Ovary (tissue), 9 donors: Measurements from ENCODE around the gene TBXA2R. TPM values are rescaled to one million over a fixed set of nuclear protein-coding genes. Genes with fewer than 3 reads are reported as not detected.

Source experiments
- DNase-seq, 5 donors: peaks; one replicate each; pipeline ENCODE4 v3.0.0-alpha.2; 2019 to 2020
- H3K27ac ChIP-seq, 2 donors: fragments of 200-600 bp; one replicate each; pipeline versions ENCODE4 v1.5.1 to v1.8.0; 2019 to 2022
- H3K27me3 ChIP-seq: fragments of 200-600 bp; one replicate; pipeline ENCODE4 v1.8.0; 2022
- H3K36me3 ChIP-seq: fragments of 200-600 bp; sonication (generic); one replicate; pipeline ENCODE4 v1.5.1; 2019
- H3K4me1 ChIP-seq: one replicate; pipeline ENCODE4 v1.8.1; 2013; ENCODE audit warnings: mild to moderate bottlenecking, moderate library complexity; ENCODE audit not compliant: insufficient read depth
- H3K4me3 ChIP-seq: fragments of 200-600 bp; sonication (generic); one replicate; pipeline ENCODE4 v1.5.1; 2017
- H3K9me3 ChIP-seq, 2 donors: fragments of 200-600 bp in 1 of 2; sonication (generic) in 1 of 2; one replicate each; pipeline versions ENCODE4 v1.5.1 to v1.8.1; 2013 to 2019; ENCODE audit warnings: mild to moderate bottlenecking in 1 of 2, moderate library complexity in 1 of 2
- EP300 ChIP-seq: sonication (generic); formaldehyde crosslinking; IDR thresholded peaks from one replicate; pipeline ENCODE4 v1.6.1; 2017; ENCODE audit warnings: antibody characterized with exemption
- POLR2A ChIP-seq: fragments of 450-650 bp; IDR thresholded peaks from one replicate; pipeline ENCODE4 v1.6.1; 2017; ENCODE audit warnings: antibody characterized with exemption, mild to moderate bottlenecking, moderate library complexity
- WGBS, 3 donors: extraction: QIAGEN DNeasy Blood & Tissue Kit in 1 of 3; methylation state at CpG; one replicate each; pipeline versions ENCODE4 v1.1.5 to v1.1.7; 2013 to 2017; 5-methylcytosine and 5-hydroxymethylcytosine counted together
- intact Hi-C, 4 donors: fragments of 100-400 bp; cut with DNase I; formaldehyde crosslinking; loops; one replicate each; pipeline versions ENCODE4 v1.11.0 to v1.15.1; 2022 to 2023
- polyA plus RNA-seq, 2 donors: library from polyadenylated mRNA; stranded (reverse); fragments of 200-250 nt in 1 of 2; fragments of 350-450 nt in 1 of 2; fragmentation: Illumina TruSeq in 1 of 2; extraction: RNeasy Lipid Tissue Mini Kit (QIAGEN cat#74804) in 1 of 2; gene quantifications; one replicate each; pipeline ENCODE4 v1.2.3, GENCODE V29; 2013 to 2014
- total RNA-seq, 7 donors: library from RNA; depleted of rRNA in 2 of 7; stranded (reverse); fragments of >200 nt in 2 of 7; fragmentation: NEBNext Ultra II Directional in 3 of 7; extraction: Animal tissue kit (Norgen Biotek cat#: 25700) in 3 of 7; gene quantifications; one replicate each; pipeline versions ENCODE4 v1.1.0 to v1.2.4, GENCODE V29; 2016 to 2023
- TF ChIP-seq, protein P1 (sequence below), 3 donors: fragments of 450-650 bp in 2 of 3; fragments of 200-600 bp in 1 of 3; IDR thresholded peaks; one replicate each; pipeline versions ENCODE4 v1.5.1 to v1.8.0; 2016 to 2022; ENCODE audit warnings: antibody characterized with exemption in 3 of 3, mild to moderate bottlenecking in 1 of 3
- donor health status: DM: no; HTN: no; CAD: no; lungs with moderate emphysema.
- donor health status: DM: no; HTN: no; CAD: no.
- donor health status: Bipolar disorder and iron deficiency.
- donor health status: DM: yes; HTN: yes; CAD: no.
- donor health status: DM: no; HTN: no; CAD: no.
- donor health status: DM: yes; HTN: yes; CAD: no.

The TBXA2R gene
- total and polyA plus RNA-seq, 9 donors, result 1.1 to 3.7 (median 1.5) TPM

- Histone ChIP-seq H3K36me3 (no peaks in the 10 kb centered on the region), H3K4me1 (peaks cover 1% of the 10 kb centered on the region), H3K4me3 (no peak overlapping the region), H3K9me3 (no peaks in the 10 kb centered on the region), H3K27me3 (no peaks in the 10 kb centered on the region), H3K27ac (no peak overlapping the region)
- intact Hi-C loops, result loop anchor here in 3 of 4 donors (5.0 to 10.0 kb wide), 5 partner anchors 68 to 313 kb away; no protein-coding TSS in a partner anchor
- DNase-seq, result no peak
- WGBS, 3 donors, result 88 to 90% (median 88%) methylated on average over 24 to 26 of the region's 26 CpGs
- TF ChIP-seq EP300 (no peak), POLR2A (no peak)
- TF ChIP-seq, protein P1, sequence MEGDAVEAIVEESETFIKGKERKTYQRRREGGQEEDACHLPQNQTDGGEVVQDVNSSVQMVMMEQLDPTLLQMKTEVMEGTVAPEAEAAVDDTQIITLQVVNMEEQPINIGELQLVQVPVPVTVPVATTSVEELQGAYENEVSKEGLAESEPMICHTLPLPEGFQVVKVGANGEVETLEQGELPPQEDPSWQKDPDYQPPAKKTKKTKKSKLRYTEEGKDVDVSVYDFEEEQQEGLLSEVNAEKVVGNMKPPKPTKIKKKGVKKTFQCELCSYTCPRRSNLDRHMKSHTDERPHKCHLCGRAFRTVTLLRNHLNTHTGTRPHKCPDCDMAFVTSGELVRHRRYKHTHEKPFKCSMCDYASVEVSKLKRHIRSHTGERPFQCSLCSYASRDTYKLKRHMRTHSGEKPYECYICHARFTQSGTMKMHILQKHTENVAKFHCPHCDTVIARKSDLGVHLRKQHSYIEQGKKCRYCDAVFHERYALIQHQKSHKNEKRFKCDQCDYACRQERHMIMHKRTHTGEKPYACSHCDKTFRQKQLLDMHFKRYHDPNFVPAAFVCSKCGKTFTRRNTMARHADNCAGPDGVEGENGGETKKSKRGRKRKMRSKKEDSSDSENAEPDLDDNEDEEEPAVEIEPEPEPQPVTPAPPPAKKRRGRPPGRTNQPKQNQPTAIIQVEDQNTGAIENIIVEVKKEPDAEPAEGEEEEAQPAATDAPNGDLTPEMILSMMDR (IDR thresholded peaks at IDR 0.05), result no peak
These were observed 9.0 kb upstream of the TBXA2R start for GRCh38 chr19:3615524-3616135.

GRCh38 chr19:3614858-3615505 lies 8.3 kb upstream of the TBXA2R start:
- TF ChIP-seq POLR2A (no peak), EP300 (no peak)
- TF ChIP-seq, protein P1 (IDR thresholded peaks at IDR 0.05), result no peak
- no peak overlapping the region for H3K27ac ChIP-seq
- H3K4me3 ChIP-seq, result no peak overlapping the region
- DNase-seq, result peak in 1 of 5 donors; percentile 18
- no peaks in the 10 kb centered on the region for H3K27me3 ChIP-seq
- 88 to 89% (median 88%) methylated on average over 17 to 18 of the region's 18 CpGs for WGBS, 3 donors
- no peaks in the 10 kb centered on the region for H3K36me3 ChIP-seq
- peaks cover 1% of the 10 kb centered on the region for H3K4me1 ChIP-seq
- intact Hi-C loops, result loop anchor here in 3 of 4 donors (5.0 to 10.0 kb wide), 5 partner anchors 68 to 313 kb away; no protein-coding TSS in a partner anchor
- H3K9me3 ChIP-seq, result no peaks in the 10 kb centered on the region

DNA sequence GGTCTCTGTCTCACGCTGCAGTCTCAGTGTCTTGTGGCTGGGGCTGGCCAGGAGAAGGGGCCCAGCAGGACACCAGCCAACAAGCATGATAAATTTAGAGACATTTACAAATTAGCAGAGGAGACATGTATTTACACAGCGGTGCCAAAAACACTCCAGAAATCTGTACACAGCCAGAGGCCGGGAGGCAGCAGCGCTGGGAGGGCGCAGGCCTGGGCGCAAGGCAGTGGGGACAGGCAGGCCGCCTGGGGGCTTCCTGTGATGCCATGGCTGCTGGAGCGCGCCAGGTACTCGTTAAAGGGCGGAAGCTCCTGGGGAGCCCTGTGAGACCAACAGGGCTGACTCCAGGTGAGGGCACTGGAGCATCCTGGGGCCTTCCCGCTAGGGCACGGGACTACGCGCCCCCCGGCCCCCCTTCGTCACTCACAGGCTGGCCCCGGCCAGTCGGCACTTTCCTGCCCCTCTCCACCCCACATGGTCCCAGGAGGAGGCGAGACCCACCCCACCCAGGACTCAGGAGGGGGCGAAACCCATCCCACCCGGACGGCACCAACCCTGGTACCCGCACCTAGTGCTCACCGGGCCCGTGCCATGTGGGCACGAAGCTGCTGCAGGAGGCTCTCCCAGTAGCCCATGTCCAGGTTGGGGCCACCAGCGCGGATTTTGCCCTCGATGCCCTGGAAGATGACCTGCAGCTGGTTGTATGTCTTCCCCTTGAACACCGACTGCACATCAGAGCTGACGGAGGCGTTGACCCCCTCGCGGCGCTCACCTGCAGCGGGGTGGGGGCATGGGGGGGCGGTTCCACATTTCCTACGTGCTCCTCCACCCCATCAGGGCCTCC lies 7.4 kb upstream of the TBXA2R start:
- H3K27ac ChIP-seq, result no peak overlapping the region
- WGBS, 3 donors, result 76 to 82% (median 78%) methylated on average over 38 to 39 of the region's 39 CpGs
- TF ChIP-seq EP300 (no peak), POLR2A (no peak)
- TF ChIP-seq, protein P1 (IDR thresholded peaks at IDR 0.05), result no peak
- H3K27me3 ChIP-seq, result no peaks in the 10 kb centered on the region
- H3K9me3 ChIP-seq, result no peaks in the 10 kb centered on the region
- DNase-seq, result peak in 3 of 5 donors; percentile 24 to 37 (median 36)
- no peak overlapping the region for H3K4me3 ChIP-seq
- intact Hi-C loops, result loop anchor here in 2 of 4 donors (10.0 kb wide), 2 partner anchors 69 to 289 kb away; no protein-coding TSS in a partner anchor
- H3K4me1 ChIP-seq, result peaks cover 1% of the 10 kb centered on the region
- no peaks in the 10 kb centered on the region for H3K36me3 ChIP-seq
